Adrenal gland (tissue), 5 donors: ENCODE data around the gene ARL6IP1.

Experiments used
- CTCF ChIP-seq, 6 experiments: fragments of 450-650 bp in 4 of 6; fragments of 200-600 bp in 2 of 6; sonication (generic) in 1 of 6; IDR thresholded peaks; 1 replicate in 5 of 6; 2 replicates in 1 of 6; pipeline versions ENCODE4 v1.5.1 to v1.8.0; 2016 to 2021; ENCODE audit warnings: antibody characterized with exemption in 6 of 6, mild to moderate bottlenecking in 2 of 6, moderate library complexity in 1 of 6
- POLR2A ChIP-seq, 2 donors: fragments of 450-650 bp; IDR thresholded peaks; one replicate each; pipeline ENCODE4 v1.6.1; 2017; ENCODE audit warnings: antibody characterized with exemption in 2 of 2, mild to moderate bottlenecking in 2 of 2, moderate library complexity in 1 of 2
- donor health status: DM: no; HTN: no; CAD: no.

- TF ChIP-seq CTCF (IDR thresholded peaks at IDR 0.05) (no peak), POLR2A (IDR thresholded peaks at IDR 0.05) (no peak)
Measured at GRCh38 chr16:18841833-18842525, 40.6 kb upstream of the ARL6IP1 start.
